Mucosa of gallbladder (tissue), 1 donor: ENCODE results near the gene SBF2. TPM values are rescaled to one million over a fixed set of nuclear protein-coding genes. Genes with fewer than 3 reads are reported as not detected.
"Not testable (repeated sequence)": the region's sequence is repeated elsewhere in the genome, so short reads cannot be mapped to it uniquely, and the experiment has no call there.

Experiments
- DNase-seq: peaks from one replicate; pipeline ENCODE4 v3.0.0-alpha.2; 2020; ENCODE audit warnings: low spot score
- total RNA-seq: library from RNA; stranded (reverse); gene quantifications from one replicate; pipeline ENCODE4 v1.2.1, GENCODE V29; 2021
- donor health status: DM: no; HTN: no; CAD: no.

The SBF2 gene
- total RNA-seq, 1 donor from 2014 or later: 53.1 TPM

DNA sequence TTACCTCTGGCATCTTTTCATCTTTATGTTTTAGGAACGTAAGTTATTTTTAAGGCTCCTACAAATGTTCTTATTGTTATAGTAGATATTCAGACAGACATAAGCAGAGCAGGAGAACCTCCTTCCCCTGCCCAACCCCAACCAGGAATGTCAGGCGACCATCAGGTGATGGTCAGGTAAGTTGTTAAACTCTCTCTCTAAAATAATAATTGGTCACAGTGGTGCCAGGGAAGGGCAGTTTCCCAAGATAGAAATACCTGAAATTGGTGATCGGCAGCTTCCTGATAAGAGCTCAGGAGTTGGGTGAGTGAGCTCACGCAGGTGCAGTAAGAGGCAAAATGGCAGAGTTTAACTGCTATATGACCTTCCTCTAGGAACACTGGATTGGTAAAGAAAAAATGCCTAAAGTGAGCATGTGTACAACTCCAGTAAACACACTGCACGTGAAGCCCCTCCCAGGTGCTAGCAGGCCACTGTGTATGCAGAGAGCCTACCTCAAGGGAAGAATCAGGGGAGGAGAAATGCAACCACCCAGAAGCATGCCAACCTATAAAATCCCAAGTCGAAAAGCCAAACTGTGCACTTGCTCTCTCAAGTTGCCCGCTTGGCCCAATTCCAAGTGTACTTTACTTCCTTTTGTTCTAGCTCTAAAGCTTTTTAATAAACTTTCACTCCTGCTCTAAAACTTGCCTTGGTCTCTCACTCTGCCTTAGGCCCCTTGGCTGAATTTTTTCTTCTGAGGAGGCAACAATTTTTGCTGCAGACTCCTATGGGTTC lies 273.9 kb downstream of the SBF2 start:
- DNase-seq: peak; percentile 60

DNA sequence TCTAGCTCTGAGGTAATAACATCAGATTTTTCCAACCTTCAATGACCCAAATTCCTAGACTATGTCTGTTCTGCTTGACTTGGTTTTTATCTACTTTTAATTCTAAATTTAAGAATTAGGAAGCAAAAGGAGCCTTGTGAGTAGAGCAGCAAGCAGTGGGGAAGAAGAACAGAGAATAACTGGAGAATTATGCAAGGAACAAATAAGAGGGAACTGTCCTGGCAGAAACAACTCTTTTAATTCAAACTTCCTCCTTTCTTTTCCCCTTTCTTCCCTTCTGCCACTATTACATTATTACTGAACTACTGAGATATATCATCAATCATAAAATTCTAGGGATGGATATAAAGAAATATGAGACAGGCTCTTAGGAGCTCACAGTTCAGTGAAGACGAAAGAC lies 276.1 kb downstream of the SBF2 start:
- DNase-seq: no peak

DNA sequence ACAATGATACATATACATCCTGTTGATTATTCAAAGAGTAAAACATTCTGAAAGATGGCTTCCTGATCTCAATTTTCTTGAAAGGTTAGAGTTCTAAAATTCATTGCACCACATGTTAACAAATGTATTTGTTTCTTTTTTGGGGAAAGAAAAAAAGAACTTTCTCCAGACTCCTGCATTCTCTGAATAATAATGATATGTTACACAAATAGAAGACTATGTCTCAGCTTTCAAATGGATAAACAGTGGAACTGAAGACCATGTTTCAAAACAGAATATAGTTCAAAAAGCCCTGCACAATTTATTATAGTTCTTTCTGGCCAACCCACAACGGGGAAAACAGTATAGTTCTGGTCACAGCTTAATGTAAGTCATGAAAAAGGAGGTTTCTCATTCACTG lies 277.0 kb downstream of the SBF2 start:
- DNase-seq: no peak

DNA sequence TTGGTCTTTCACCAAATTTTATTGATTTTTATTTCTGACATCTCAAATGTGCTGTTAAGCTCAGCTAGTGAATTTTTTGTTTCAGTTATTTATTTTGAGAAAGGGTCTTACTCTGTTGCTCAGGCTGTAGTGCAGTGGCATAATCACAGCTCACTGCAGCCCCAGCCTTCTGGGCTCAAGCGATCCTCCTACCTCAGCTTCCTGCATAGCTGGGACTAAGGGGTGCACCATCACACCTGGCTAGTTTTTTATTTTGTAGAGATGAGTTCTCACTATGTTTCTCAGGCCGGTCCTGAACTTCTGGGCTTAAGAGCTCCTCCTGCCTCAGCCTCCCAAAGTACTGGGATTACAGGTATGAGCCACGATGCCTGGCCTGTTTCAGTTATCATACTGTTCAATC lies 282.0 kb downstream of the SBF2 start:
- DNase-seq: no peak

DNA sequence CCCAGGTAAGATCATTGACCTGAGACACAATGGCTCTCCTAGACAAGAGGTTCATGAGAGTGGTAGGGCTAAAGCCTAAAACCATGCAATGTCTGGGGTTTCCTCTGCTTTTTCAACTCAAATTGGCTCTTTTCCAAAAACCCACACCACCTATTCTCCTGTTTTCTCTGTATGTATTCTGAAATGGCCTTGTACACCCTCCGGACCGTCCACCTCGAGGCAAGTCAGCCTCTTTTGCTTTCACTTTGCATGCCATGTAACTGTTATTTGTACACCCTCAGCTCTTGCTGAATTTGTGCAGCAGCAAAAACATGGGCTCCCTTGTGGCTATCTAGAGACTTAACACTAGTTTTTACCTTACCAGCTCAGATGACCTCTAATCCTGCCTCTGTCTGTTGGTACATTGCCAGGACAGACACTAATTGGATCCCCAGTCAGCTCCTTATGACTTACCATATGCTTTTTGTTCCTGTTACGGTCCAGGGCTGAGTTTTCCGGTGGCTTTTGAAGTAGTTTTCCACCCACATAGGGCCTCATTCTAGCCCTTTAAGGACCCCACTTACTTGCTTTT lies 288.0 kb downstream of the SBF2 start:
- DNase-seq: no peak

- no peak for DNase-seq
These were observed 289.4 kb downstream of the SBF2 start for GRCh38 chr11:10004526-10005113.

GRCh38 chr11:10002221-10002620 lies 291.8 kb downstream of the SBF2 start:
- no peak for DNase-seq

DNA sequence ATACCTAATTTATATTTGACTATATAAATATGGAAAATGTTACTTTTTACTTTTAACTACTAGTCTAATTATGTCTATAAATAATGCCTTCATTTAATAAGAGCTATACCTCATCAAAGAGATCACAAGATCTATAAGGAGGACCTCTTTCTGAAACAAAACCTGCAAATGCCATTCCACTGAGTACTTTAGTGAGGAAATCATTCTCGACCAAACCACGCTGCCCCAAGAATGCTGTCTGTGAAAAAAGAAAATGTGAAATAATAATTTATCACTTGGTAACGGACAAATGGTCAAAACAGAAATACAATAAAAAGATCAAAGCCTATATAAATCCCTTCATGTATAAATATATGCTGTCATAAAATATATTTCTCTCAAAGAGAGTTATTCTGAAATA lies 301.7 kb downstream of the SBF2 start:
- no peak for DNase-seq

DNA sequence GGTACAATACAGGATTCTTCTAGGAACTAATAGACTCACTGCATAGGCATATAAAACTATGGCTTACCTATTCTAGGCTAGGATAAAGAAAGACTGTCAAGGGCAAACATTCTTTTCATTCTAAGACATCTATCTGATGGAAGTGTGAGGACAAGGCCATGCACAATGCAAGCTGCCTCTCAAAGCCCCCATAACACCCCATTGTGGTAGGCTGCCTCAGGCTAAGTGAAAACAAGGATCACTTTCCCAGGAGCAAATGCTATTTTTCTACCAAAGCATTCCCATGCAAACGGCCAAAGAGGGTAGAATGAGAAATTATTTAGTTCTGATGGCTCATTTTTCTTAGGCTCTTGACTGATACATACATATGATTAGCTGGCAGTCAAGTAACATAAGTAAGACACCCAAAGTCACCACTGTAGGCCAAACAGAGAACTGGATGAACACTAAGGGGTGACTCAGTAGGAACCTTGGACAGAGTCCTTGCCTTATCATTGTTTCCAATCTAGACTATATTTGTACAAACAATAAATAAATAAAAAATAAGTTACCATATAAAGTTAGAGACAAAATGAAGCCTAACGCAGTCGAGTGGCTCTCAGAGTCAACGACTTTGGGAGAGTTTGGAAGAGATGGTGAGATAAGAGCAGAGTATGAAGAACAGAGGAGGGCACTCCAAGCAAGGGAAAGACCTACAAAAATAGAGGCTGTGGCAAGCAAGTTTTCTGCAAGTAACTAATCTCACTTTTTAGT lies 303.6 kb downstream of the SBF2 start:
- DNase-seq: no peak

DNA sequence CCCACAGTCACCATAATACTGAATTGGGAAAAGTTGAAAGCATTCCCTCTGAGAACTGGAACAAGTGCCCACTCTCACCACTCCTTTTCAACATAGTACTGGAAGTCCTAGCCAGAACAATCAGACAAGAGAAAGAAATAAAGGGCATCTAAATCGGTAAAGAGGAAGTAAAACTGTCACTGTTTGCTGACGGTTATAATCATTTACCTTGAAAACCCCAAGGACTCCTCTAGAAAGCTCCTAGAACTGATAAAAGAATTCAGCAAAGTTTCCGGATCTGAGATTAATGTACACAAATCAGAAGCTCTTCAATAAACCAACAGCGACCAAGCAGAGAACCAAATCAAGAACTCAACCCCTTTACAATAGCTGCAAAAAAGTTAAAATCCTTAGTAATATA lies 306.7 kb downstream of the SBF2 start:
- DNase-seq: not testable (repeated sequence)

DNA sequence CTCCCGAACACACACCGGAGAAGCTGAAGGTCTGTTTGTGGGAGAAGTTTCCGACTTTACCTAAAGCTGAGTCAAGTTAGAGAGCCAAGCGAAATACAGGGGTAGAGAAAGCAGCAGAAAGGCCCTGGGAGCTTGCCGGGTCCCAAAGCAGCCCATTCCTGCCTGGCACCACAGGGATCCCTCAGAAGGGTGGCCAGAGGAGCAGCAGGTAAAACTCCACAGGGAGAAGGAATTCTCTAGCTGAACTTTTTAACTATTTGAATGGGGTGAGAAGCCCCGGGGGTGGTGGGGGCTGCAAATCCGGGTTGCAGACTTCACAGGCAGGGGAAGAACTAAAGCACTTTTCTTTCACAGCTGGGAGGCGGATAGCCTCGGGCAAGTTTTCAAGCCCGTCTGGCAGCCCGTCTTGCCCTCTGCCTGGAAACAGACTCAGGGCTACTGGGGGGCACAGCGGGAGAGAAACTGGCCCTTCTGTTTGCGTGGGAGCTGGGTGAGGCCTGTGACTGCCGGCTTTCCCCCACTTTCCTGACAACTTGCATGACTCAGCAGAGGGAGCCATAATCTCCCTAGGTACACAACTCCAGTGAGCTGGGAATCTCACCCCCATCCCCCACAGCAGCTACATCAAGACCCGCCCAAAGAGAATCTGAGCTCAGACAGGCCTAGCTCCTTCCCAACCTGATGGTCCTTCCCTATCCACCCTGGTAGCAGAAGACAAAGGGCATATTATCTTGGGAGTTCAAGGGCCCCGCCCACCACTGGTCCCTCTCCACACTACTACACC lies 311.0 kb downstream of the SBF2 start:
- DNase-seq: no peak

- no peak for DNase-seq
These were observed 311.8 kb downstream of the SBF2 start for GRCh38 chr11:9982127-9982795.

DNA sequence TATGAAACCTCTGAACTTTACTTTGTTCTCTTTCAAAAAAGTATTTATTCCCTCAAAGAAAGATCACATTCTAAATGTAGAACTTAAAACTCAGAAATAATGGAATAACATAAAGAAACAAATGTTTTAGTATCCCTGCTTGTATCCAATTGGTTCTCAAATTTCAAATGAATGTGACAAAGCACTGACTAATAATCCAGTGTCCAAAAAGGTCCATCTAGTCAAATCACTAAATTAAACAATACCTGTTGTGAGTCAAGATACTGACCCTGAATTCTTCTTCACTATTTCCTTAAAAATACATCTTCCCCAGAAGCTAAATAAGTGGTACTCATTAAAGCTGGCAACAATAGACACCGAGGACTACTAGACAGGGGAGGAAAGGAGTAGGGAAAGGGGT lies 313.1 kb downstream of the SBF2 start:
- DNase-seq: no peak

GRCh38 chr11:9977554-9977953 lies 316.5 kb downstream of the SBF2 start:
- DNase-seq: no peak

- DNase-seq: no peak
These were observed 319.6 kb downstream of the SBF2 start for GRCh38 chr11:9974375-9974774.

- no peak for DNase-seq
These were observed 320.1 kb downstream of the SBF2 start for GRCh38 chr11:9973921-9974320.

- DNase-seq: peak; percentile 32
These were observed 321.0 kb downstream of the SBF2 start for GRCh38 chr11:9972989-9973388.

DNA sequence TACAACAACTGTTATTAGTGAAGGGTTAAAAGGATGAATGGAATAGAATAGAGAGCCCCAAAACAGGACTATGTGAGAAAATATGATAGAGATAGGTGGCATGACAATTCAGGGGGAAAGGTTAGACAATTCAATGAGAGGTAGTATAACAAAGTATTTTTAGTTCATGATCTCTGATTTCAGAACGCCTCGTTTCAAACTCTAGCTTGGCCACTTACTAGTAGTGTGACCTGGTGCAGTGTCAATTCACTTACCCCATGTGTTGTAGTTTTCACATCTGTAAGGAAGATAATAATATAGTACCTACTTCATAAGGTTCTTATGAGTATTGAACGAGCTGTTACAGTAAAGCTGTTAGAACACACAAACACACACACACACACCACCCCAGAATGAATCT lies 322.1 kb downstream of the SBF2 start:
- no peak for DNase-seq

DNA sequence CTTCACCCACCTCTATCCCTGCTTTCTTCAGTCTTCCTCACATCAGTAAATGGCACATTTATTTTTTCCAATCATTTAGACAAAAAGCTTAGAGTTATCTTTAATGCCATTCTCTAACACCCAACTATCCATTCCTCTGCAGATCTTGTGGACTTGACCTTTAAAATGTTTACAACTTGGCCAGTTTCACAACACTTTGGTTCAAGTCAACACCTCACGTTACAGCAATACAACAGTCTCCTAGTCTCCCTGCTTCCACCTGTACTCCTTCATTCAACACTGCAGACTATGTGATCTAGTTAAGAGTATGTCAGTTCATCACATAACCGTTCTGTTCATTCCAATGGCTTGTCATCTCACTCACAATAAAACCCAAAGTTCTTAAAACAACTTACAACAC lies 325.0 kb downstream of the SBF2 start:
- no peak for DNase-seq

- DNase-seq: no peak
These were observed 331.3 kb downstream of the SBF2 start for GRCh38 chr11:9962722-9963121.

- DNase-seq: no peak
These were observed 336.9 kb downstream of the SBF2 start for GRCh38 chr11:9957072-9957471.
